Measurements from ENCODE around the gene CRY2.

DNA sequence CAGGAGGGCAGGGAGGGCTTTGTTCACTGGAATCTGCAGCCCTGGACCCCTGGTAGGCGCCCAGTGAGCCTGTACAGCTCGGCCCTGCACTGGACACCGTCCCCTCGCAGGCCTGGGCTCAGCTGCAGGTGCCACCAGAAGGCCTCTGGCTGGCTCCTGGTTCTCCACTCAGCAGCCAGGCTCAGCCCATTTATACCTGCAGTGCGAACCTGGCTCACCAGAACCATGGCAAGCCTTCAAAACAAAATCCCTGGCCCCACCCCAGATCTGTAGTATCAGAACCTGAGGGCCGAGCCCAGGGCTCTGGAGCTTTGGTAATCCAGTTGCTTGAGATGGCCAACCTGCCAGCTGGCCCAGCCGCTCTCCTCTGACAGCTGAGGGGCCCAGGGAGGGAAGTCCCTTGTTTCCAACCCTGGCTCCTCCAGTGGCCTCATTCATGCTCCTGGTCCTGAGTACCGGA is 60.7 kb downstream of the CRY2 start:
- TF ChIP-seq, protein P1, sequence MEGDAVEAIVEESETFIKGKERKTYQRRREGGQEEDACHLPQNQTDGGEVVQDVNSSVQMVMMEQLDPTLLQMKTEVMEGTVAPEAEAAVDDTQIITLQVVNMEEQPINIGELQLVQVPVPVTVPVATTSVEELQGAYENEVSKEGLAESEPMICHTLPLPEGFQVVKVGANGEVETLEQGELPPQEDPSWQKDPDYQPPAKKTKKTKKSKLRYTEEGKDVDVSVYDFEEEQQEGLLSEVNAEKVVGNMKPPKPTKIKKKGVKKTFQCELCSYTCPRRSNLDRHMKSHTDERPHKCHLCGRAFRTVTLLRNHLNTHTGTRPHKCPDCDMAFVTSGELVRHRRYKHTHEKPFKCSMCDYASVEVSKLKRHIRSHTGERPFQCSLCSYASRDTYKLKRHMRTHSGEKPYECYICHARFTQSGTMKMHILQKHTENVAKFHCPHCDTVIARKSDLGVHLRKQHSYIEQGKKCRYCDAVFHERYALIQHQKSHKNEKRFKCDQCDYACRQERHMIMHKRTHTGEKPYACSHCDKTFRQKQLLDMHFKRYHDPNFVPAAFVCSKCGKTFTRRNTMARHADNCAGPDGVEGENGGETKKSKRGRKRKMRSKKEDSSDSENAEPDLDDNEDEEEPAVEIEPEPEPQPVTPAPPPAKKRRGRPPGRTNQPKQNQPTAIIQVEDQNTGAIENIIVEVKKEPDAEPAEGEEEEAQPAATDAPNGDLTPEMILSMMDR (IDR thresholded peaks at IDR 0.05; ENCODE audit: low read depth, low read length, missing input control): no peak
- TF ChIP-seq GABPA (IDR thresholded peaks at IDR 0.05 in 1 of 2, conservative IDR thresholded peaks at IDR 0.05 in 1 of 2) (no peak), HNF4A (conservative IDR thresholded peaks at IDR 0.05) (no peak), YY1 (IDR thresholded peaks at IDR 0.05) (no peak), TAF1 (conservative IDR thresholded peaks at IDR 0.05) (no peak), SP1 (IDR thresholded peaks at IDR 0.05) (no peak), RAD21 (IDR thresholded peaks at IDR 0.05) (no peak)
- TF ChIP-seq, protein P2, sequence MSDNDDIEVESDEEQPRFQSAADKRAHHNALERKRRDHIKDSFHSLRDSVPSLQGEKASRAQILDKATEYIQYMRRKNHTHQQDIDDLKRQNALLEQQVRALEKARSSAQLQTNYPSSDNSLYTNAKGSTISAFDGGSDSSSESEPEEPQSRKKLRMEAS (IDR thresholded peaks at IDR 0.05): no peak
- TF ChIP-seq, protein P3, sequence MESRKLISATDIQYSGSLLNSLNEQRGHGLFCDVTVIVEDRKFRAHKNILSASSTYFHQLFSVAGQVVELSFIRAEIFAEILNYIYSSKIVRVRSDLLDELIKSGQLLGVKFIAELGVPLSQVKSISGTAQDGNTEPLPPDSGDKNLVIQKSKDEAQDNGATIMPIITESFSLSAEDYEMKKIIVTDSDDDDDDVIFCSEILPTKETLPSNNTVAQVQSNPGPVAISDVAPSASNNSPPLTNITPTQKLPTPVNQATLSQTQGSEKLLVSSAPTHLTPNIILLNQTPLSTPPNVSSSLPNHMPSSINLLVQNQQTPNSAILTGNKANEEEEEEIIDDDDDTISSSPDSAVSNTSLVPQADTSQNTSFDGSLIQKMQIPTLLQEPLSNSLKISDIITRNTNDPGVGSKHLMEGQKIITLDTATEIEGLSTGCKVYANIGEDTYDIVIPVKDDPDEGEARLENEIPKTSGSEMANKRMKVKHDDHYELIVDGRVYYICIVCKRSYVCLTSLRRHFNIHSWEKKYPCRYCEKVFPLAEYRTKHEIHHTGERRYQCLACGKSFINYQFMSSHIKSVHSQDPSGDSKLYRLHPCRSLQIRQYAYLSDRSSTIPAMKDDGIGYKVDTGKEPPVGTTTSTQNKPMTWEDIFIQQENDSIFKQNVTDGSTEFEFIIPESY (IDR thresholded peaks at IDR 0.05): no peak
- TF ChIP-seq, protein P4, sequence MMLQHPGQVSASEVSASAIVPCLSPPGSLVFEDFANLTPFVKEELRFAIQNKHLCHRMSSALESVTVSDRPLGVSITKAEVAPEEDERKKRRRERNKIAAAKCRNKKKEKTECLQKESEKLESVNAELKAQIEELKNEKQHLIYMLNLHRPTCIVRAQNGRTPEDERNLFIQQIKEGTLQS (IDR thresholded peaks at IDR 0.05): no peak

Data from liver (tissue), 3 donors.